MG63 (cell line): ENCODE measurements around the gene RTKN. TPM values are rescaled to one million over a fixed set of nuclear protein-coding genes. Genes with fewer than 3 reads are reported as not detected.
"Not testable (repeated sequence)": the region's sequence is repeated elsewhere in the genome, so short reads cannot be mapped to it uniquely, and the experiment has no call there.

ENCODE experiments used
- DNase-seq: peaks from one replicate; pipeline ENCODE4 v3.0.0-alpha.2; 2020
- H3K27me3 ChIP-seq: fragments of 250-450 bp; sonication (Bioruptor Pico); 2 replicates; pipeline ENCODE4 v1.5.1; 2020; ENCODE audit warnings: mild to moderate bottlenecking, moderate library complexity
- H3K36me3 ChIP-seq: fragments of 250-450 bp; sonication (Bioruptor Pico); 2 replicates; pipeline ENCODE4 v1.5.1; 2020; ENCODE audit warnings: mild to moderate bottlenecking, moderate library complexity
- H3K4me3 ChIP-seq: fragments of 250-450 bp; sonication (Bioruptor Pico); 2 replicates; pipeline ENCODE4 v1.5.1; 2020; ENCODE audit warnings: mild to moderate bottlenecking, moderate library complexity
- H3K9me3 ChIP-seq: fragments of 250-450 bp; sonication (Bioruptor Pico); 2 replicates; pipeline ENCODE4 v1.5.1; 2020; ENCODE audit warnings: mild to moderate bottlenecking, moderate library complexity
- total RNA-seq: library from RNA; depleted of rRNA; stranded (reverse); fragments of >200 nt; shearing (Covaris generic); gene quantifications from 2 replicates; pipeline ENCODE4 v1.2.3, GENCODE V29; 2014; ENCODE audit warnings: low replicate concordance

The RTKN gene
- total RNA-seq, 1 experiment from 2014 or later: 8.8 TPM

- DNase-seq: no peak
- Histone ChIP-seq H3K4me3 (no peak overlapping the region), H3K9me3 (no peaks in the 10 kb centered on the region)
Measured at GRCh38 chr2:74444498-74445318, 3.0 kb upstream of the RTKN start.

GRCh38 chr2:74442483-74443297 lies 953 bp upstream of the RTKN start:
- H3K9me3 ChIP-seq, H3K36me3 ChIP-seq, H3K4me3 ChIP-seq, H3K27me3 ChIP-seq, DNase-seq: not testable (repeated sequence)

More at GRCh38 chr2:74444498-74445318, 3.0 kb upstream of the RTKN start:
- Histone ChIP-seq H3K27me3 (no peaks in the 10 kb centered on the region), H3K36me3 (no peaks in the 10 kb centered on the region)

GRCh38 chr2:74441170-74441689 lies 507 bp downstream of the RTKN start:
- DNase-seq: no peak
- H3K36me3 ChIP-seq: no peaks in the 10 kb centered on the region; the same call in none of the 2 replicates
- H3K9me3 ChIP-seq: no peaks in the 10 kb centered on the region
- H3K4me3 ChIP-seq: peak overlapping the region; percentile 53
- H3K27me3 ChIP-seq: no peaks in the 10 kb centered on the region

- no peaks in the 10 kb centered on the region for H3K9me3 ChIP-seq
- H3K27me3 ChIP-seq: no peaks in the 10 kb centered on the region
Measured at GRCh38 chr2:74440378-74441169, 1.2 kb downstream of the RTKN start.

GRCh38 chr2:74439803-74440377 lies 1.8 kb downstream of the RTKN start:
- Histone ChIP-seq H3K9me3 (no peaks in the 10 kb centered on the region), H3K27me3 (no peaks in the 10 kb centered on the region), H3K4me3 (peak overlapping the region; percentile 53), H3K36me3 (no peaks in the 10 kb centered on the region; the same call in none of the 2 replicates)
- DNase-seq: no peak

More at GRCh38 chr2:74440378-74441169, 1.2 kb downstream of the RTKN start:
- H3K36me3 ChIP-seq: no peaks in the 10 kb centered on the region; the same call in none of the 2 replicates
- DNase-seq: peak; percentile 93
- H3K4me3 ChIP-seq: peak overlapping the region; percentile 53

- Histone ChIP-seq H3K9me3 (no peaks in the 10 kb centered on the region), H3K36me3 (no peaks in the 10 kb centered on the region; the same call in none of the 2 replicates), H3K4me3 (peak overlapping the region; percentile 53), H3K27me3 (no peaks in the 10 kb centered on the region)
- DNase-seq: no peak
Measured at GRCh38 chr2:74439373-74439772, 2.4 kb downstream of the RTKN start.

- DNase-seq: no peak
- Histone ChIP-seq H3K9me3 (no peaks in the 10 kb centered on the region), H3K4me3 (no peak overlapping the region), H3K36me3 (no peaks in the 10 kb centered on the region; the same call in none of the 2 replicates), H3K27me3 (no peaks in the 10 kb centered on the region)
Measured at GRCh38 chr2:74438248-74438647, 3.5 kb downstream of the RTKN start.

GRCh38 chr2:74436848-74437695 lies 4.7 kb downstream of the RTKN start:
- no peaks in the 10 kb centered on the region; the same call in none of the 2 replicates for H3K36me3 ChIP-seq
- H3K4me3 ChIP-seq: no peak overlapping the region
- DNase-seq: no peak
- no peaks in the 10 kb centered on the region for H3K9me3 ChIP-seq
- no peaks in the 10 kb centered on the region for H3K27me3 ChIP-seq

- no peaks in the 10 kb centered on the region for H3K9me3 ChIP-seq
- no peaks in the 10 kb centered on the region for H3K27me3 ChIP-seq
- no peaks in the 10 kb centered on the region; the same call in none of the 2 replicates for H3K36me3 ChIP-seq
- no peak overlapping the region for H3K4me3 ChIP-seq
- no peak for DNase-seq
Measured at GRCh38 chr2:74436111-74436805, 5.5 kb downstream of the RTKN start.

GRCh38 chr2:74430502-74430901 lies 11.2 kb downstream of the RTKN start:
- DNase-seq: no peak
- Histone ChIP-seq H3K4me3 (no peak overlapping the region), H3K27me3 (no peaks in the 10 kb centered on the region), H3K36me3 (peaks cover 6% of the 10 kb centered on the region), H3K9me3 (no peaks in the 10 kb centered on the region)

- no peak overlapping the region for H3K4me3 ChIP-seq
- H3K36me3 ChIP-seq: peaks cover 6% of the 10 kb centered on the region
- no peaks in the 10 kb centered on the region for H3K27me3 ChIP-seq
- no peaks in the 10 kb centered on the region for H3K9me3 ChIP-seq
- peak; percentile 18 for DNase-seq
Measured at GRCh38 chr2:74429487-74430451, 12.0 kb downstream of the RTKN start.

GRCh38 chr2:74428675-74429074 lies 13.1 kb downstream of the RTKN start:
- Histone ChIP-seq H3K27me3 (no peaks in the 10 kb centered on the region), H3K4me3 (no peak overlapping the region), H3K36me3 (peaks cover 6% of the 10 kb centered on the region; the same call in 1 of the 2 replicates), H3K9me3 (no peaks in the 10 kb centered on the region)
- DNase-seq: no peak

GRCh38 chr2:74427551-74427950 lies 14.2 kb downstream of the RTKN start:
- no peak overlapping the region for H3K4me3 ChIP-seq
- DNase-seq: no peak
- no peaks in the 10 kb centered on the region for H3K9me3 ChIP-seq
- peaks cover 6% of the 10 kb centered on the region; the same call in 1 of the 2 replicates for H3K36me3 ChIP-seq
- no peaks in the 10 kb centered on the region for H3K27me3 ChIP-seq
